GM12878 (cell line): ENCODE measurements around the gene SLC23A1.

ENCODE experiments used
- CREM ChIP-seq: IDR thresholded peaks from 2 replicates; pipeline ENCODE4 v1.6.1; 2014; ENCODE audit warnings: antibody characterized with exemption, low read depth
- EZH2 ChIP-seq: IDR thresholded peaks from 2 replicates; pipeline ENCODE4 v1.6.1; 2012; ENCODE audit warnings: low read depth, mild to moderate bottlenecking, control low read depth, inconsistent platforms, low read length, borderline replicate concordance; ENCODE audit not compliant: control insufficient read depth
- HCFC1 ChIP-seq: fragments of 150-350 bp; IDR thresholded peaks from 2 replicates; pipeline ENCODE4 v1.6.1; 2014; ENCODE audit warnings: low read length
- MXI1 ChIP-seq: fragments of 150-350 bp; IDR thresholded peaks from 2 replicates; pipeline ENCODE4 v1.6.1; 2011; ENCODE audit warnings: low read depth, mild to moderate bottlenecking, inconsistent platforms, low read length, improper control_type of control experiment
- POLR2A ChIP-seq: IDR thresholded peaks from 2 replicates; pipeline ENCODE4 v1.6.1; 2011; ENCODE audit warnings: low read depth, mild to moderate bottlenecking, low read length
- POLR2AphosphoS5 ChIP-seq: IDR thresholded peaks from 2 replicates; pipeline ENCODE4 v1.6.1; 2011; ENCODE audit warnings: mild to moderate bottlenecking, low read length, inconsistent platforms
- TF ChIP-seq, protein P1 (sequence below), 3 experiments: IDR thresholded peaks in 2 of 3; conservative IDR thresholded peaks in 1 of 3; 2 replicates each; pipeline ENCODE4 v1.5.1; 2011; ENCODE audit warnings: low read depth in 3 of 3, low read length in 3 of 3, mild to moderate bottlenecking in 3 of 3, control low read depth in 2 of 3, moderate library complexity in 2 of 3, inconsistent platforms in 1 of 3, mixed read lengths in 1 of 3; ENCODE audit not compliant: control insufficient read depth in 2 of 3, insufficient read depth in 1 of 3; ENCODE audit errors: extremely low read depth in 1 of 3
- TF ChIP-seq, protein P2 (sequence below): IDR thresholded peaks from 2 replicates; pipeline ENCODE4 v1.6.1; 2012; ENCODE audit warnings: low read depth, low read length, improper control_type of control experiment

DNA sequence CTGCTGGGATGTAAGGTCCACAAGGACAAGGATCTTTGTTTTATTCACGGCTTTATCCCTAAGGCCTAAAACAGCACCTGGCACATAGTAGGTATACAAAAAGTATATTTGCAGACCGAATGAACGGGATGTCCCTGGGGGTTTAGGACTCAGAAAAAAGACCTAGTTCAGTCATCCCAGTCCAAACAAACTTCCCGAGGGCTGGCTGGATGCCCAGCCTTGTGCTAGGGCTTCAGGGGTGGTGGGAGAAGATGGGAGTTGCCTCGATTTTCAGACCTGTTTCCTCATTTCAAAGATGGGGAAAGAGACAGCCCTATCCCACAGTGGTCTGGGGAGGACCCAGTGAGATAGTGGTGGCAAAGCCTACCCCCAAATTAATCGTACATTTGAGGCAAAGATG, 14.8 kb upstream of the SLC23A1 start:
- TF ChIP-seq CREM (no peak), POLR2AphosphoS5 (no peak), POLR2A (no peak), EZH2 (no peak), MXI1 (no peak), HCFC1 (no peak)
- TF ChIP-seq, protein P1, sequence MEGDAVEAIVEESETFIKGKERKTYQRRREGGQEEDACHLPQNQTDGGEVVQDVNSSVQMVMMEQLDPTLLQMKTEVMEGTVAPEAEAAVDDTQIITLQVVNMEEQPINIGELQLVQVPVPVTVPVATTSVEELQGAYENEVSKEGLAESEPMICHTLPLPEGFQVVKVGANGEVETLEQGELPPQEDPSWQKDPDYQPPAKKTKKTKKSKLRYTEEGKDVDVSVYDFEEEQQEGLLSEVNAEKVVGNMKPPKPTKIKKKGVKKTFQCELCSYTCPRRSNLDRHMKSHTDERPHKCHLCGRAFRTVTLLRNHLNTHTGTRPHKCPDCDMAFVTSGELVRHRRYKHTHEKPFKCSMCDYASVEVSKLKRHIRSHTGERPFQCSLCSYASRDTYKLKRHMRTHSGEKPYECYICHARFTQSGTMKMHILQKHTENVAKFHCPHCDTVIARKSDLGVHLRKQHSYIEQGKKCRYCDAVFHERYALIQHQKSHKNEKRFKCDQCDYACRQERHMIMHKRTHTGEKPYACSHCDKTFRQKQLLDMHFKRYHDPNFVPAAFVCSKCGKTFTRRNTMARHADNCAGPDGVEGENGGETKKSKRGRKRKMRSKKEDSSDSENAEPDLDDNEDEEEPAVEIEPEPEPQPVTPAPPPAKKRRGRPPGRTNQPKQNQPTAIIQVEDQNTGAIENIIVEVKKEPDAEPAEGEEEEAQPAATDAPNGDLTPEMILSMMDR (IDR thresholded peaks at IDR 0.05 in 2 of 3, conservative IDR thresholded peaks at IDR 0.05 in 1 of 3; ENCODE audit: control insufficient read depth in 2 of 3, extremely low read depth in 1 of 3, insufficient read depth in 1 of 3, low read depth in 3 of 3, low read length in 3 of 3): no peak
- TF ChIP-seq, protein P2, sequence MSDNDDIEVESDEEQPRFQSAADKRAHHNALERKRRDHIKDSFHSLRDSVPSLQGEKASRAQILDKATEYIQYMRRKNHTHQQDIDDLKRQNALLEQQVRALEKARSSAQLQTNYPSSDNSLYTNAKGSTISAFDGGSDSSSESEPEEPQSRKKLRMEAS: no peak
